ENCODE measurements around the gene NDUFA13.

Gene NDUFA13

DNA sequence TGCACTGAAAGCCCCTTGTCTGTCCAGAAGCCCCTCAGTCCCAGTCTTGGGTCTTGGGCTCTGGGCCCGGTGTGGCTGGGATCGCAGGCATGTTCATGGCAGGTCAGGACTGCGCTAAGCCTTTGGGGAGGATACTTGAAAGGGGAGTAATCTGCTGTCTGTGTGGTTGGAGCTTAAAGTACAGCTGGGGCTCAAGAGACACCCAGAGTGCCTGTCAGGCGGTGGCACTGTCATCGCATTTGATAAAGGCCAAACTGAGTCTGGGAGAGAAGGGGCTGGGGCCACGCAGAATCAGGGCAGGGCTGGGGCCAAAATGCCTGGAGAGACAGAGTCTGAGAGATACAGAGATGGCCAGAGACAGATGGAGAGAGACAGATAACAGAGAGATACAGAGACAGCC, 17.8 kb downstream of the NDUFA13 start:
- DNase-seq (ENCODE audit: low read depth) = no peak
- no peak overlapping the region for H3K4me3 ChIP-seq (ENCODE audit: control insufficient read depth, low read depth, low read length)

DNA sequence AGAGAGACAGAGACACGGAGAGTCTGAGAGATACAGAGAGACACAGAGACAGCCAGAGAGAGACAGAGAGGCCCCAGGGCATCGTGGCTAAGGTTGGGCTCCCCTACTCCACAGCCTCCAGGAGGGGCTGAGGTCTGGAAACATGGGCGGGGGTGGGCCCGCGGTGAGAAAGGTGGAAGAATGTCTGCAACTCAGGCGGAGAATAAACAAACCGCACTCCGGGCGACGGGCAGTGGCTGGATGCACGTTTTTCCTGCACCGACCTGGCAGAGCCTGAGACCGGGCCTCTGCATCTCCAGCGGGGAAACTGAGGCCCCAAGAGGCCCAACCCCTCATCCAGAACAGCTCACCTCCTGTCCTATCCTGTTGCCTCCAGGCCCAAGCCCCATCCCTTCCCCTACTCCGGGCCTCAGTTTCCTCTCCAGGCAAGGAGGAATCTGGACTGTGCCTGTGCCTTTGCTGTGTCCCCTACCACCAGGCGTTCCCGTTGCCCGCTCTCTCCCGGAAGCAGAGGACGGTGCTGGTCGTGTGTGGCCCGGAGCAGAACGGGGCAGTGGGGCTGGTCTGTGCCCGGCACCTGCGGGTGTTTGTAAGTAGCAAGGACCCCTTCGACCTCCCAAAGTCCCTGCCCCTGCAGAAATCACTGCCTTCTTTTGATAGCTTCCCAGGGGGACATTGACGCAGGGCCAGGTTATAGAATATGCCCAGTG, 18.7 kb downstream of the NDUFA13 start:
- no peak overlapping the region for H3K4me3 ChIP-seq (ENCODE audit: control insufficient read depth, low read depth, low read length)
- TF ChIP-seq, protein P1, sequence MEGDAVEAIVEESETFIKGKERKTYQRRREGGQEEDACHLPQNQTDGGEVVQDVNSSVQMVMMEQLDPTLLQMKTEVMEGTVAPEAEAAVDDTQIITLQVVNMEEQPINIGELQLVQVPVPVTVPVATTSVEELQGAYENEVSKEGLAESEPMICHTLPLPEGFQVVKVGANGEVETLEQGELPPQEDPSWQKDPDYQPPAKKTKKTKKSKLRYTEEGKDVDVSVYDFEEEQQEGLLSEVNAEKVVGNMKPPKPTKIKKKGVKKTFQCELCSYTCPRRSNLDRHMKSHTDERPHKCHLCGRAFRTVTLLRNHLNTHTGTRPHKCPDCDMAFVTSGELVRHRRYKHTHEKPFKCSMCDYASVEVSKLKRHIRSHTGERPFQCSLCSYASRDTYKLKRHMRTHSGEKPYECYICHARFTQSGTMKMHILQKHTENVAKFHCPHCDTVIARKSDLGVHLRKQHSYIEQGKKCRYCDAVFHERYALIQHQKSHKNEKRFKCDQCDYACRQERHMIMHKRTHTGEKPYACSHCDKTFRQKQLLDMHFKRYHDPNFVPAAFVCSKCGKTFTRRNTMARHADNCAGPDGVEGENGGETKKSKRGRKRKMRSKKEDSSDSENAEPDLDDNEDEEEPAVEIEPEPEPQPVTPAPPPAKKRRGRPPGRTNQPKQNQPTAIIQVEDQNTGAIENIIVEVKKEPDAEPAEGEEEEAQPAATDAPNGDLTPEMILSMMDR (conservative IDR thresholded peaks at IDR 0.05; ENCODE audit: control insufficient read depth, insufficient read depth, low read depth, low read length) = no peak
- no peak for DNase-seq (ENCODE audit: low read depth)

More for the DNA sequence above, 17.8 kb downstream of the NDUFA13 start:
- TF ChIP-seq, protein P1 (conservative IDR thresholded peaks at IDR 0.05; ENCODE audit: control insufficient read depth, insufficient read depth, low read depth, low read length) = no peak

DNA sequence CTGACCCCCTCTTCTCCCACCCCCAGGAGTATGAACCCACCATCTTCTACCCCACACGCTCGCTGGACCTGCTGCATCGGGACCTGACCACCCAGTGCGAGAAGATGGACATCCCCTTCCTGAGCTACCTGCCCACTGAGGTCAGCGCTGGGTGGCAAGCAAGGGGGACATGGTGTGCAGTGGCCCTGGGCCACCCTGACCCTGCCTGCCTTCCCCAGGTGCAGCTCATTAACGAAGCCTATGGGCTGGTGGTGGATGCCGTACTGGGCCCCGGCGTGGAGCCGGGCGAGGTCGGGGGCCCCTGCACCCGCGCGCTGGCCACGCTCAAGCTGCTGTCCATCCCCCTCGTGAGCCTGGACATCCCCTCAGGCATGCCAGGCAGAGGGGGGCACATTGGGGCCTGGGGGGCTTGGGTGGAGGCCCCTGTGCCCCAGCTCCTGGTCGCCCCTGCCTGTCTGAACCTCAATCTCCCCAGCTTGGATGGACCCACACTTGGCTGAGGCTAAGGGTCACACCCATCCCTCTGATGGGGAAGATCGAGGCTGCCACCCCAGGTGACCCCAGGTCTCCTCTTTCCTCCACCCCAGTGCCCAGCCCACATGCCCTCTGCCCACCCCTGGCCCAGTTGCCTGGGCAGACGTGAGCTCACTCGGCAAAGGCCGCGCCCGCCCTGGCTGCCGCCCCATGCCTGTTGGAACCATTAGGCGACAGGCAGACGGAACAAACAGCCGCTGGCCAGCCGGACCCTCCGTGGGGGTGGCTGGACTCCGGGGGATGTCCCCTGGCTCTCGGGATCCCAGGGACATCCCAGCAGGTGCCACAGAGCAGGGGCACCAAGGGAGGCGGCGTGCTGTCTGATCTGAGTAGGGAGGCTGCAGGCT, 19.5 kb downstream of the NDUFA13 start:
- TF ChIP-seq, protein P1 (conservative IDR thresholded peaks at IDR 0.05; ENCODE audit: control insufficient read depth, insufficient read depth, low read depth, low read length) = no peak
- DNase-seq (ENCODE audit: low read depth) = no peak
- no peak overlapping the region for H3K4me3 ChIP-seq (ENCODE audit: control insufficient read depth, low read depth, low read length)

DNA sequence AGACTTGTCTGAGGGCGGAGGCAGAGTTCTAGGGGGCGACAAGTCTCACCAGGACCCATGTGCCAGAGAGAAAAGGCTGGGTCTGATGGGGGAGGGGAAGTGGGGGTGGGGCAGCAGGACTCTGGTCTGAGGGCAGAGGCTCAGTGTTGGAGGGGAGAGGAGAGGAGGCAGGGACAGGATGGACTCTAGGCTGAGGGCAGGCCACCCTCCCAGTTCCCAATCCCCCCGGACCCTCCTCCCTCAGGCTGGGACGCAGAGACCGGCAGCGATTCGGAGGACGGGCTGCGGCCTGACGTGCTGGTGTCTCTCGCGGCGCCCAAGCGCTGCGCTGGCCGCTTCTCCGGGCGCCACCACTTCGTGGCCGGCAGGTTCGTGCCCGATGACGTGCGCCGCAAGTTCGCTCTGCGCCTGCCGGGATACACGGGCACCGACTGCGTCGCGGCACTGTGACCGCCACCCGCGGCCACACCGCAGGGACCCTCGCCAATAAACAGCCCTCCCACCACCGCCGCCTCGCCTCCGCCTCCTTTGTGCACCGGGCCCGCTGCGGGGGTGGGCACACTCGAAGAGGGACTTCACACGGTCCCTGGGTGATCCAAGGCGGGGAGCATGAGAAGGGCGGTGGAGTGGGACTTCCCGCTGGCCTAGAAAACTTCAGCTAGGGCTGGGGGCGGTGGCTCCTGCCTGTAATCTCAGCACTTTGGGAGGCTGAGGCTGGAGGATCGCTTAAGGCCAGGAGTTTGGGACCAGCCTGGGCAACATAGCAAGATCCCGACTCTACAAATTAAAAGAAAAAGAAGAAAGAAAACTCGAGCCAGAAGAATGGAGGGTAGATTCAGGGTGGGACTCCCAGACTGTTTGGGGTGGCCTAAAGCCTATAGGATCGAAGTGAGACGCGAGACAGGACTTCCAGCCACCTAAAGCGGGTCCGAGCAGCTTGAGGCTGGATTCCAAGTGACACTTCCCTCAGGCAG, 21.3 kb downstream of the NDUFA13 start:
- H3K4me3 ChIP-seq (ENCODE audit: control insufficient read depth, low read depth, low read length) = no peak overlapping the region
- TF ChIP-seq, protein P1 (conservative IDR thresholded peaks at IDR 0.05; ENCODE audit: control insufficient read depth, insufficient read depth, low read depth, low read length) = no peak
- no peak for DNase-seq (ENCODE audit: low read depth)

DNA sequence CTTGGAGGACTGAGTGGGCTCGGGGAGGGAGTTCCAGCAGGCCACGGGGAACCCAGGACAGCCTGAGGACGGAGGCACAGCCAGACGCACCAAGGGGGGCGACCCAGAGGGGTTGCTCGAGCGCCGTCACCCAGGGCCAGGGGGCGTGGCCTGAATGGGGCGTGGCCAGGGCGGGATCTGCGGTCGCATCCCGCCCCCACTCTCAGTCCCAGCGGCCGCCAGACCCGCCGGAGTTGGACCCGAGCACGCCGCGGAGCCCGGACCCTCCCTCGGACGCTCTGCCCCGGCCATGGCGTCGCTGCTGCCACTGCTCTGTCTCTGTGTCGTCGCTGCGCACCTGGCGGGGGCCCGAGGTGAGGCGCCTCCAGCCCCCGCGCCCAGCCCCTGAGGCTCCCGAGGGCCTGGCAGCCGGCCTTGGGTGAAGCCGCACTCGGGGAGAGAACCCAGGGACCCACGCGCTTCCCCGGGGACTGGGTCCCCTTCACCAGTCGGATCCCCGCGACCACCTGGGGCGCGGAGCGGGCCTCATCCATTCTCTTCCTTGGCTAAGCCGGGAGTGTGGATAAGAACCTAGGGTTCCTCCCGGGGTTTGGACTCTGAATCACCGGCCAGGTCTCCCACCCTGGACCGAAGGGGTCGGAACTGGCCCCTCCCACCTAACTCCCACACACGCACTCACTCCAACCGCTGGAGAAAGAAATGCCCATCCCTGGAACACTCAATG, 22.2 kb downstream of the NDUFA13 start, which contains the start of gene CILP2:
Gene CILP2, plus strand, starts transcription at position 205 of the 724 bp plus-strand sequence. Its CDS starts 85 bp downstream, at position 290.
- H3K4me3 ChIP-seq (ENCODE audit: control insufficient read depth, low read depth, low read length) = no peak within 1 kb of the TSS
- TF ChIP-seq, protein P1 (conservative IDR thresholded peaks at IDR 0.05; ENCODE audit: control insufficient read depth, insufficient read depth, low read depth, low read length) = no peak
- no peak for DNase-seq (ENCODE audit: low read depth)
